HEK293T (cell line): ENCODE data around the gene FOXP3.

Source experiments
- CTCF ChIA-PET: fragments of 350-600 bp; formaldehyde crosslinking; extraction: SDS; loops from one replicate; lab custom pipeline; 2021; ENCODE audit warnings: antibody characterized with exemption, inconsistent platforms; lab: Yijun Ruan, JAX
- POLR2A ChIA-PET: fragments of 350-600 bp; formaldehyde crosslinking; extraction: SDS; loops from one replicate; lab custom pipeline; 2020; ENCODE audit warnings: antibody characterized with exemption, inconsistent platforms; lab: Yijun Ruan, JAX
- DNase-seq: peaks from one replicate; pipeline ENCODE4 v3.0.0; 2012; ENCODE audit warnings: mixed read lengths; ENCODE audit errors: extremely low spot score
- ARNT ChIP-seq: fragments of 450-650 bp; IDR thresholded peaks from 2 replicates; pipeline ENCODE4 v1.6.1; 2017; ENCODE audit warnings: mild to moderate bottlenecking
- BHLHE40 ChIP-seq: fragments of 450-650 bp; IDR thresholded peaks from 2 replicates; pipeline ENCODE4 v1.6.1; 2016; ENCODE audit warnings: mild to moderate bottlenecking, moderate library complexity, borderline replicate concordance
- CTBP1 ChIP-seq: fragments of 450-650 bp; IDR thresholded peaks from 2 replicates; pipeline ENCODE4 v1.6.1; 2016; ENCODE audit warnings: borderline replicate concordance
- ELF4 ChIP-seq: fragments of 450-650 bp; IDR thresholded peaks from 2 replicates; pipeline ENCODE4 v1.6.1; 2017; ENCODE audit warnings: antibody characterized with exemption
- FOXA1 ChIP-seq: fragments of 450-650 bp; IDR thresholded peaks from 2 replicates; pipeline ENCODE4 v1.6.1; 2016; ENCODE audit warnings: mild to moderate bottlenecking
- FOXK2 ChIP-seq: fragments of 450-650 bp; IDR thresholded peaks from 2 replicates; pipeline ENCODE4 v1.6.1; 2016; ENCODE audit warnings: mild to moderate bottlenecking
- FOXM1 ChIP-seq: fragments of 450-650 bp; IDR thresholded peaks from 2 replicates; pipeline ENCODE4 v1.6.1; 2017; ENCODE audit warnings: mild to moderate bottlenecking, borderline replicate concordance
- HDGF ChIP-seq: fragments of 450-650 bp; IDR thresholded peaks from 2 replicates; pipeline ENCODE4 v1.6.1; 2017; ENCODE audit warnings: antibody characterized with exemption, borderline replicate concordance
- L3MBTL2 ChIP-seq: fragments of 450-650 bp; conservative IDR thresholded peaks from 2 replicates; pipeline ENCODE4 v1.6.1; 2016; ENCODE audit warnings: mild to moderate bottlenecking
- LEF1 ChIP-seq: fragments of 450-650 bp; IDR thresholded peaks from 2 replicates; pipeline ENCODE4 v1.6.1; 2017; ENCODE audit warnings: mild to moderate bottlenecking, borderline replicate concordance
- NFRKB ChIP-seq: fragments of 450-650 bp; IDR thresholded peaks from 2 replicates; pipeline ENCODE4 v1.6.1; 2016; ENCODE audit warnings: mild to moderate bottlenecking, moderate library complexity
- PKNOX1 ChIP-seq: fragments of 450-650 bp; IDR thresholded peaks from 2 replicates; pipeline ENCODE4 v1.6.1; 2016
- SP1 ChIP-seq: fragments of 450-650 bp; IDR thresholded peaks from 2 replicates; pipeline ENCODE4 v1.6.1; 2017
- SUZ12 ChIP-seq: fragments of 450-650 bp; IDR thresholded peaks from 2 replicates; pipeline ENCODE4 v1.6.1; 2016; ENCODE audit warnings: mild to moderate bottlenecking
- TARDBP ChIP-seq: fragments of 450-650 bp; IDR thresholded peaks from 2 replicates; pipeline ENCODE4 v1.6.1; 2016
- ZNF384 ChIP-seq: fragments of 450-650 bp; IDR thresholded peaks from 2 replicates; pipeline ENCODE4 v1.6.1; 2016

Gene FOXP3

GRCh38 chrX:49266523-49267445 lies 2.3 kb upstream of the FOXP3 start:
- TF ChIP-seq SUZ12 (no peak), HDGF (no peak), PKNOX1 (no peak), TARDBP (no peak), CTBP1 (no peak), SP1 (no peak), FOXM1 (no peak), BHLHE40 (no peak), LEF1 (no peak), ARNT (no peak), NFRKB (no peak), FOXA1 (no peak), FOXK2 (no peak), L3MBTL2 (no peak), ELF4 (no peak)
- ChIA-PET CTCF (interaction anchor here (0.7 kb wide), 1 partner anchor 74 kb away, joined by 3 read pairs; no protein-coding TSS in a partner anchor), POLR2A (interaction anchor here (3.0 to 4.2 kb wide), 2 partner anchors 8 to 75 kb away, joined by 31 to 42 read pairs; no protein-coding TSS in a partner anchor)
- no peak for DNase-seq

- no peak for DNase-seq
- POLR2A ChIA-PET, result interaction anchor here (0.7 kb wide), 1 partner anchor 73 kb away, joined by 3 read pairs; no protein-coding TSS in a partner anchor
- TF ChIP-seq SUZ12 (no peak), TARDBP (no peak)
- CTCF ChIA-PET, result interaction anchor here (0.6 kb wide), 1 partner anchor 28 kb away, joined by 6 read pairs; no protein-coding TSS in a partner anchor
Observed at GRCh38 chrX:49263631-49264030, 879 bp downstream of the FOXP3 start.

- CTCF ChIA-PET, result no interaction called here
- DNase-seq, result no peak
- TF ChIP-seq TARDBP (no peak), FOXA1 (no peak), SP1 (no peak), FOXM1 (no peak), HDGF (no peak), LEF1 (no peak), FOXK2 (no peak), ZNF384 (no peak), ELF4 (no peak), SUZ12 (no peak), ARNT (no peak), L3MBTL2 (no peak), NFRKB (no peak), PKNOX1 (no peak), CTBP1 (no peak)
- POLR2A ChIA-PET, result no interaction called here
Observed at GRCh38 chrX:49262603-49263002, 1.9 kb downstream of the FOXP3 start.

- CTCF ChIA-PET, result no interaction called here
- POLR2A ChIA-PET, result interaction anchor here (0.9 to 6.1 kb wide), 2 partner anchors 8 to 10 kb away, joined by 3 to 42 read pairs; no protein-coding TSS in a partner anchor
Observed at GRCh38 chrX:49260221-49260985, 4.1 kb downstream of the FOXP3 start.

More at GRCh38 chrX:49260221-49260985, 4.1 kb downstream of the FOXP3 start:
- no peak for TF ChIP-seq SP1
- TF ChIP-seq ELF4, result no peak
- no peak for TF ChIP-seq LEF1
- TF ChIP-seq ARNT, result no peak
- TF ChIP-seq HDGF, result no peak
- TF ChIP-seq FOXA1, result no peak
- no peak for TF ChIP-seq FOXM1
- TF ChIP-seq CTBP1, result no peak
- no peak for TF ChIP-seq SUZ12
- TF ChIP-seq FOXK2, result no peak
- TF ChIP-seq L3MBTL2, result no peak
- TF ChIP-seq NFRKB, result no peak
- no peak for TF ChIP-seq ZNF384
- no peak for TF ChIP-seq PKNOX1
- no peak for TF ChIP-seq TARDBP
- no peak for TF ChIP-seq BHLHE40
- DNase-seq, result no peak
